OCI-LY7 (cell line): Measurements from ENCODE around the gene ANKRD42. TPM values are rescaled to one million over a fixed set of nuclear protein-coding genes. Genes with fewer than 3 reads are reported as not detected.

Experiments used
- BruUV-seq: library from RNA; stranded (reverse); fragments of 400-500 nt; replicated peaks from 2 replicates; lab custom pipeline; 2021; lab: Mats Ljungman, UMichigan
- CTCF ChIA-PET: fragments of 300-600 bp; sonication (Branson Sonifier 250); formaldehyde crosslinking; loops from one replicate; lab custom pipeline; 2022; ENCODE audit warnings: antibody characterized with exemption; ENCODE audit not compliant: unreplicated experiment; lab: Charles Lee
- POLR2A ChIA-PET: fragments of 300-600 bp; sonication (Branson Sonifier 250); formaldehyde crosslinking; loops from one replicate; lab custom pipeline; 2022; ENCODE audit warnings: antibody characterized with exemption; lab: Charles Lee
- DNase-seq: peaks from one replicate; pipeline ENCODE4 v3.0.0-alpha.2; 2015; ENCODE audit warnings: low spot score
- H2AFZ ChIP-seq: fragments of 200-600 bp; sonication (generic), shearing (Covaris generic); 2 replicates; pipeline ENCODE4 v1.6.1; 2014; ENCODE audit warnings: mild to moderate bottlenecking, antibody characterized with exemption, low read length, moderate library complexity
- H3K27ac ChIP-seq: fragments of 200-600 bp; sonication (generic); 2 replicates; pipeline ENCODE4 v1.5.1; 2014; ENCODE audit warnings: mixed run types, low read depth, mild to moderate bottlenecking, moderate library complexity, low read length, inconsistent platforms; ENCODE audit not compliant: poor library complexity, severe bottlenecking
- H3K36me3 ChIP-seq: fragments of 200-600 bp; sonication (generic); 2 replicates; pipeline ENCODE4 v1.6.1; 2014; ENCODE audit warnings: mild to moderate bottlenecking, antibody characterized with exemption, low read length, moderate library complexity, mixed read lengths; ENCODE audit not compliant: insufficient read depth
- H3K4me1 ChIP-seq: fragments of 200-600 bp; sonication (generic); 2 replicates; pipeline ENCODE4 v1.5.1; 2014; ENCODE audit warnings: mild to moderate bottlenecking, low read length; ENCODE audit not compliant: insufficient read depth, poor library complexity, severe bottlenecking
- H3K4me2 ChIP-seq: fragments of 200-600 bp; sonication (generic); 2 replicates; pipeline ENCODE4 v1.6.1; 2014; ENCODE audit warnings: mild to moderate bottlenecking, low read length
- H3K4me3 ChIP-seq: fragments of 200-600 bp; sonication (generic); 2 replicates; pipeline ENCODE4 v1.5.1; 2014; ENCODE audit warnings: mild to moderate bottlenecking, low read depth, low read length; ENCODE audit not compliant: poor library complexity, severe bottlenecking
- H3K79me2 ChIP-seq: fragments of 200-600 bp; sonication (generic); 2 replicates; pipeline ENCODE4 v1.6.1; 2016; ENCODE audit warnings: low read depth, mild to moderate bottlenecking, low read length, moderate library complexity, mixed read lengths; ENCODE audit not compliant: insufficient read depth
- H3K9me2 ChIP-seq: fragments of 200-600 bp; sonication (generic); 2 replicates; pipeline ENCODE4 v1.6.1; 2016; ENCODE audit warnings: mild to moderate bottlenecking, low read length, mixed read lengths; ENCODE audit not compliant: insufficient read depth
- H3K9me3 ChIP-seq: fragments of 200-600 bp; sonication (generic); 2 replicates; pipeline ENCODE4 v1.6.1; 2014; ENCODE audit warnings: mild to moderate bottlenecking, mixed run types, low read length, mixed read lengths
- H4K20me1 ChIP-seq: fragments of 200-600 bp; sonication (generic); 2 replicates; pipeline ENCODE4 v1.6.1; 2014; ENCODE audit warnings: mild to moderate bottlenecking, antibody characterized with exemption, low read length, moderate library complexity, mixed read lengths; ENCODE audit not compliant: insufficient read depth
- EZH2phosphoT487 ChIP-seq: fragments of 200-600 bp; sonication (generic); IDR thresholded peaks from 2 replicates; pipeline ENCODE4 v1.6.1; 2018; ENCODE audit warnings: low read depth, borderline replicate concordance, mild to moderate bottlenecking, mixed run types, antibody characterized with exemption, low read length, moderate library complexity, mixed read lengths
- intact Hi-C: fragments of 100-400 bp; cut with micrococcal nuclease; formaldehyde crosslinking; loops from one replicate; pipeline ENCODE4 v1.10.0; 2022; ENCODE audit not compliant: unreplicated experiment
- total RNA-seq, 2 experiments: library from RNA; depleted of rRNA in 1 of 2; stranded (reverse); fragments of >200 nt in 1 of 2; shearing (Covaris generic) in 1 of 2; gene quantifications; 2 replicates each; pipeline ENCODE4 v1.2.3, GENCODE V29; 2014 to 2022
- TF ChIP-seq, protein P1 (sequence below): fragments of 200-600 bp; sonication (generic); conservative IDR thresholded peaks from 2 replicates; pipeline ENCODE4 v1.5.1; 2014; ENCODE audit warnings: mild to moderate bottlenecking, antibody characterized with exemption, low read length, moderate library complexity, mixed read lengths

ANKRD42 gene
- total RNA-seq, 2 experiments from 2014 or later = 2.2 to 3.3 TPM

- Histone ChIP-seq H3K79me2 (peaks cover 15% of the 10 kb centered on the region; the same call in 1 of the 2 replicates), H2AFZ (peak overlapping the region; percentile 83; the same call in 1 of the 2 replicates), H3K9me3 (no peaks in the 10 kb centered on the region), H3K9me2 (no peaks in the 10 kb centered on the region), H4K20me1 (no peaks in the 10 kb centered on the region), H3K27ac (no peak overlapping the region), H3K4me2 (peak overlapping the region; percentile 92), H3K36me3 (peaks cover 20% of the 10 kb centered on the region), H3K4me3 (peak overlapping the region; percentile 80), H3K4me1 (peaks cover 18% of the 10 kb centered on the region)
- TF ChIP-seq, protein P1, sequence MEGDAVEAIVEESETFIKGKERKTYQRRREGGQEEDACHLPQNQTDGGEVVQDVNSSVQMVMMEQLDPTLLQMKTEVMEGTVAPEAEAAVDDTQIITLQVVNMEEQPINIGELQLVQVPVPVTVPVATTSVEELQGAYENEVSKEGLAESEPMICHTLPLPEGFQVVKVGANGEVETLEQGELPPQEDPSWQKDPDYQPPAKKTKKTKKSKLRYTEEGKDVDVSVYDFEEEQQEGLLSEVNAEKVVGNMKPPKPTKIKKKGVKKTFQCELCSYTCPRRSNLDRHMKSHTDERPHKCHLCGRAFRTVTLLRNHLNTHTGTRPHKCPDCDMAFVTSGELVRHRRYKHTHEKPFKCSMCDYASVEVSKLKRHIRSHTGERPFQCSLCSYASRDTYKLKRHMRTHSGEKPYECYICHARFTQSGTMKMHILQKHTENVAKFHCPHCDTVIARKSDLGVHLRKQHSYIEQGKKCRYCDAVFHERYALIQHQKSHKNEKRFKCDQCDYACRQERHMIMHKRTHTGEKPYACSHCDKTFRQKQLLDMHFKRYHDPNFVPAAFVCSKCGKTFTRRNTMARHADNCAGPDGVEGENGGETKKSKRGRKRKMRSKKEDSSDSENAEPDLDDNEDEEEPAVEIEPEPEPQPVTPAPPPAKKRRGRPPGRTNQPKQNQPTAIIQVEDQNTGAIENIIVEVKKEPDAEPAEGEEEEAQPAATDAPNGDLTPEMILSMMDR = peak; percentile 26
- TF ChIP-seq EZH2phosphoT487 = no peak
- intact Hi-C loops = loop anchor here (10.0 kb wide), 1 partner anchor 290 kb away; the partner anchor contains the start of genes DDIAS and PRCP
- CTCF ChIA-PET = no interaction called here
- POLR2A ChIA-PET = interaction anchor here (0.5 to 1.3 kb wide), 4 partner anchors 16 to 327 kb away, joined by 3 to 5 read pairs (median 3); no protein-coding TSS in a partner anchor
- DNase-seq = no peak
- no TSS peak for BruUV-seq
These were observed 1.6 kb downstream of the ANKRD42 start for GRCh38 chr11:83195143-83195466.

DNA sequence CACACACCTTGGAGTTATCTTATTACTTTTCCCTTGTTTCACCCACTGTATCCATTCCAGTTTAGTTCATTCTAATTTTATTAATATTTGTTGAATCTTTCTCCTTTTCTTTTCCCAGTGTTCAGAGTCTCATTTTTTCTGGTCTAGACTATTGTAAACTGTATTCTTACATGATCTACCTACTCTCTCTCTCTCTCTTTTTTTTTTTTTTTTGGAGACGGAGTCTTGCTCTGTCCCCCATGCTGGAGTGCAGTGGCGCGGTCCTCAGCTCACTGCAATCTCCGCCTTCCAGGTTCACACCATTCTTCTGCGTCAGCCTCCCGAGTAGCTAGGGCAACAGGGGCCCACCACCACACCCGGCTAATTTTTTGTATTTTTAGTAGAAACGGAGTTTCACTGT lies 2.1 kb downstream of the ANKRD42 start:
- CTCF ChIA-PET = no interaction called here
- H3K27ac ChIP-seq = no peak overlapping the region

GRCh38 chr11:83200035-83200434 lies 6.5 kb downstream of the ANKRD42 start:
- no peaks in the 10 kb centered on the region for H3K9me2 ChIP-seq
- no TSS peak for BruUV-seq
- H3K9me3 ChIP-seq = no peaks in the 10 kb centered on the region
- CTCF ChIA-PET = no interaction called here
- no peak overlapping the region for H3K4me3 ChIP-seq
- H2AFZ ChIP-seq = no peak overlapping the region
- POLR2A ChIA-PET = interaction anchor here (0.8 to 1.3 kb wide), 5 partner anchors 10 to 93 kb away, joined by 3 read pairs; no protein-coding TSS in a partner anchor
- no peaks in the 10 kb centered on the region for H3K36me3 ChIP-seq
- no peak overlapping the region for H3K27ac ChIP-seq
- no peak for DNase-seq
- no peaks in the 10 kb centered on the region for H3K79me2 ChIP-seq
- no peaks in the 10 kb centered on the region for H4K20me1 ChIP-seq
- peaks cover 5% of the 10 kb centered on the region for H3K4me1 ChIP-seq
- intact Hi-C loops = no loop called here
- no peak for TF ChIP-seq EZH2phosphoT487
- TF ChIP-seq, protein P1 = no peak
- H3K4me2 ChIP-seq = no peak overlapping the region

More for the DNA sequence above, 2.1 kb downstream of the ANKRD42 start:
- BruUV-seq = no TSS peak
- peaks cover 15% of the 10 kb centered on the region; the same call in 1 of the 2 replicates for H3K79me2 ChIP-seq
- H3K4me3 ChIP-seq = no peak overlapping the region
- H3K4me1 ChIP-seq = peaks cover 18% of the 10 kb centered on the region
- H3K9me3 ChIP-seq = no peaks in the 10 kb centered on the region
- POLR2A ChIA-PET = interaction anchor here (0.7 kb wide), 2 partner anchors 22 to 300 kb away, joined by 3 read pairs; no protein-coding TSS in a partner anchor
- TF ChIP-seq, protein P1 = no peak
- no peak for TF ChIP-seq EZH2phosphoT487
- no peaks in the 10 kb centered on the region for H4K20me1 ChIP-seq
- no peak for DNase-seq
- intact Hi-C loops = loop anchor here (10.0 kb wide), 1 partner anchor 291 kb away; the partner anchor contains the start of genes DDIAS and PRCP
- H3K4me2 ChIP-seq = peak overlapping the region; percentile 92; the same call in 1 of the 2 replicates
- no peaks in the 10 kb centered on the region for H3K9me2 ChIP-seq
- H3K36me3 ChIP-seq = peaks cover 15% of the 10 kb centered on the region
- no peak overlapping the region for H2AFZ ChIP-seq
